GM13976 (cell line): Measurements from ENCODE around the gene AKAP17A.
"Not testable (repeated sequence)": the region's sequence is repeated elsewhere in the genome, so short reads cannot be mapped to it uniquely, and the experiment has no call there.

ENCODE experiments used
- DNase-seq: peaks from one replicate; pipeline ENCODE4 v3.0.0; 2012; ENCODE audit warnings: low spot score
- CTCF ChIP-seq: IDR thresholded peaks from 2 replicates; pipeline ENCODE4 v1.5.1; 2012; ENCODE audit warnings: borderline replicate concordance, mild to moderate bottlenecking; ENCODE audit not compliant: insufficient read depth; ENCODE audit errors: extremely low read depth, missing control alignments, control extremely low read depth
- in situ Hi-C: fragments of 300-500 bp; cut with MboI; formaldehyde crosslinking; loops from one replicate; pipeline ENCODE4 v1.12.0; 2022; ENCODE audit warnings: low sequenced_read_pairs, mixed read lengths, inconsistent platforms; ENCODE audit not compliant: unreplicated experiment

AKAP17A gene

GRCh38 chrX:1623691-1624090 lies 32.3 kb downstream of the AKAP17A start:
- no peak for DNase-seq
- in situ Hi-C loops, result no loop called here
- TF ChIP-seq CTCF, result no peak

- DNase-seq, in situ Hi-C loops: not testable (repeated sequence)
Observed at GRCh38 chrX:1624158-1624860, 32.9 kb downstream of the AKAP17A start.

- in situ Hi-C loops, DNase-seq: not testable (repeated sequence)
Observed at GRCh38 chrX:1624861-1625215, 33.4 kb downstream of the AKAP17A start.

GRCh38 chrX:1629244-1629643 lies 37.8 kb downstream of the AKAP17A start:
- in situ Hi-C loops, result no loop called here
- no peak for DNase-seq
- TF ChIP-seq CTCF, result no peak

GRCh38 chrX:1646009-1646408 lies 54.6 kb downstream of the AKAP17A start:
- no peak for DNase-seq
- TF ChIP-seq CTCF, result no peak
- in situ Hi-C loops, result loop anchor here (10.0 kb wide), 1 partner anchor 959 kb away; no protein-coding TSS in a partner anchor

GRCh38 chrX:1649621-1650020 lies 58.2 kb downstream of the AKAP17A start:
- in situ Hi-C loops, result loop anchor here (10.0 to 25.0 kb wide), 2 partner anchors 955 to 1163 kb away; no protein-coding TSS in a partner anchor
- no peak for TF ChIP-seq CTCF
- DNase-seq, result no peak
